ENCODE measurements around the gene INTS3.
"Not testable (repeated sequence)": the region's sequence is repeated elsewhere in the genome, so short reads cannot be mapped to it uniquely, and the experiment has no call there.

The INTS3 gene

DNA sequence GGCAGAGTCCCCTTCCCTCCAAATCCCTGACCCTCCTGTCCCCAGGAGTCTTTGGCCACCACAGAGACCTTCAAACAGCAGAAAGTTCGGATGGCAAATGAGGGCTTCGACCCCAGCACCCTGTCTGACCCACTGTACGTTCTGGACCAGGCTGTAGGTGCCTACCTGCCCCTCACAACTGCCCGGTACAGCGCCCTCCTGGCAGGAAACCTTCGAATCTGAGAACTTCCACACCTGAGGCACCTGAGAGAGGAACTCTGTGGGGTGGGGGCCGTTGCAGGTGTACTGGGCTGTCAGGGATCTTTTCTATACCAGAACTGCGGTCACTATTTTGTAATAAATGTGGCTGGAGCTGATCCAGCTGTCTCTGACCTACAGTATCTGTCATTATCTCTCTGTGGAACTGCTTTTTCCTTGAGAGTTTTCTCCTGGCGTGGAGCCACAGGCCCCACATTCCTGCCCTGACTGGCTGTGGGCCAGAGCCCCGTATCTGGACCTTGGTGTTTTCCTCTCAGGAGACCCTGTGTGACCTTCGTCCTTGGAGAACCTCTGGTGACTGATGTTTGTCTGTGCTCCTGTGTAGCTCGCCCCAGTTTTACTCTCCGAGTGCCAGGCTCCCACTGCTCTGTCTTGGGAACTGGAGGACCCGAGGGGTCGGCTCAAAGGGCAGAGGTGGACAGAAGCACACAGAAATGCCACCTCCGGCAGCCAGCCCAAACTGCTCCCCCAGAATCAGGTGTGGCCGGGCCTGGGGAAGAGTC lies 52.1 kb downstream of the INTS3 start:
- DNase-seq: no peak

GRCh38 chr1:153780551-153780950 lies 52.7 kb downstream of the INTS3 start:
- no peak for DNase-seq

DNA sequence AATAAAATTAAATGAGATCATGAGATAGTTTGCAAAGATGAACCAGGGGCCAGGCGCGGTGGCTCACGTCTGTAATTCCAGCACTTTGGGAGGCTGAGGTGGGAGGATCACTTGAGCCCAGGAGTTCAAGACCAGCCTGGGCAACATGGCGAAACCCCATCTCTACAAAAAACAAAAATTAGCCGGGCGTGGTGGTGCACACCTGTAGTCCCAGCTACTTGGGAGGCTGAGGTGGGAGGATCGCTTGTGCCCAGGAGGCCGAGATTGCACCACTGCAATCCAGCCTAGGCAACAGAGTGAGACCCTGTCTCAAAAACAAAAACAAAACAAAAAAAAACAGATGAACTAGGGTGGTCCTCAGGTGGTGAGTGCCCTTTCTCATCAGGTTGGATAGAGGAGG lies 54.8 kb downstream of the INTS3 start:
- not testable (repeated sequence) for DNase-seq

DNA sequence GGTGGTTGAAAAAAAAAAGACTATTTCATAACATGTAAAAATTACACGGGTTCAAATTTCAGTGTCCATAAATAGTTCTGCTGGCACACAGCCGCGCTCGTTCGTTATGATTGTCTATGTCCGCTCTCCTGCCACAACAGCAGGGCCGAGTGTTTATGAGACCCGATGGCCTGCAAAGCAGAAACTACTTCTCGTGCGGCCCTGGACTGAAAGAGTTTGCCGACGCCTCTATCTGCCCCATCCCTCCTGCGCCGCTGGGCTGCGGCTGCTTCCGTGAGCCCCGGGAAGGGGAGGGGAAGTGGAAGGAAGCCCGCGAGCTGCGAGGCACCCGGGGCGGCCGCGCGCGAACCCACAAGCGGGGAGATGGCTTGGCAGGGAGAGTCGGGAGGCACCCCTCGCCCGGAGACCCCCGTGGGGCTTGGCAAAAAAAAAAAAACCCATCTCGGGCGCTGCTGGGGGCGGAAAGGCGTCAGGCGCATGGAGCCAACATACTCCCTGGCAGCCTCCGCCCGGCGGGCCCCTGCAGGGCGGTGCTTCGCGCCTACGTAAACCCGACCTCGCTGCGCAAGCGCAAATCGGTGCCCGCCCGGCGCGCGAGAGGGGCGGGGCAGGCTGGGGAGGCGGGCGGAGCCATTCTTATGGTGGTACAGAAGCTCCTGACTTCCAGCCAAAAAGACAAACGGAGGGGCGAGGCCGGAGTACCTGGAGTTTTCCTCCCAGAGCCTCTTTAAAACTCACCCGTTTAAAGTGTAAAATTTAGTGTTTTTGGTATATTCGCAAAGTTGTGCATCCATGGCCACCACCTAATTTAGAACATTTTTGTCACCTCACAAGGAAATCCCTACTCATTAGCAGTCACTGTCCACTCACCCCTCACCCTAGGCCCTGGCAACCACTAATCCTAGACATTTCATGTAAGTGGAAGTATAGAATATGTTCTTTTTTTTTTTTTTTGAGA lies 55.7 kb downstream of the INTS3 start:
- peak; percentile 59 for DNase-seq

- DNase-seq: no peak
Measured at GRCh38 chr1:153786038-153786790, 58.4 kb downstream of the INTS3 start.

GRCh38 chr1:153789478-153790034 lies 61.7 kb downstream of the INTS3 start:
- peak; percentile 6 for DNase-seq

DNA sequence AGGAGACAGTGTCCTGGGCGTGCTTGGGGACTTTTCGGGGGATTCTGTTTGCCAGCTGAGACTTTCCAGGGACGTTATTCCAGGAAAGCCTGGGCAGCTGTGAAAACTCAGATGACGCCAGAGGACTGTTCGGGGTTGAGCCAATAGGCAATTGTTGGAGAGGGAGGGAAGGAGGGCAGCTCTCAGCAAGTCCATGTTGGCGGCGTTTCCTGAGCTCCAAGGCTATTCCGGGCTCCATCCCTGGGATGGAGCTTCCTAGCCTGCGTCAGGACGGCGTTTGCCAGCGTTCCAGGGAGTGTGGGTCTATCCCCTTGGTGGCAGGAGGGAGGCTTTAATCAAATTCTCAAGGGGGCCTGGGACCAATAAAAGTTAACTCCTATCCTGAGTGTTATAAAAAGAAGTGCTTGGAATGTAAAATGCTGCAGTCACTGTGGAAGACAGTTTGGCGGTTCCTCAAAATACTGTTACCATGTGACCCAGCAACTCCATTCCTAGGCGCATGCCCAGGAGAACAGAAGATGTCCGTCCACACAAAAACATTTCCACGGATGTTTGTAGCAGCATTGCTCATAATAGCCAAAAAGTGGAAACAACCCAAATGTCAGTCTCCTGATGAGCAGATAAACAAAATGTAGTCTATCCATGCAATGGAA lies 62.6 kb downstream of the INTS3 start:
- DNase-seq: no peak

GRCh38 chr1:153790966-153791647 lies 63.3 kb downstream of the INTS3 start:
- DNase-seq: no peak

DNA sequence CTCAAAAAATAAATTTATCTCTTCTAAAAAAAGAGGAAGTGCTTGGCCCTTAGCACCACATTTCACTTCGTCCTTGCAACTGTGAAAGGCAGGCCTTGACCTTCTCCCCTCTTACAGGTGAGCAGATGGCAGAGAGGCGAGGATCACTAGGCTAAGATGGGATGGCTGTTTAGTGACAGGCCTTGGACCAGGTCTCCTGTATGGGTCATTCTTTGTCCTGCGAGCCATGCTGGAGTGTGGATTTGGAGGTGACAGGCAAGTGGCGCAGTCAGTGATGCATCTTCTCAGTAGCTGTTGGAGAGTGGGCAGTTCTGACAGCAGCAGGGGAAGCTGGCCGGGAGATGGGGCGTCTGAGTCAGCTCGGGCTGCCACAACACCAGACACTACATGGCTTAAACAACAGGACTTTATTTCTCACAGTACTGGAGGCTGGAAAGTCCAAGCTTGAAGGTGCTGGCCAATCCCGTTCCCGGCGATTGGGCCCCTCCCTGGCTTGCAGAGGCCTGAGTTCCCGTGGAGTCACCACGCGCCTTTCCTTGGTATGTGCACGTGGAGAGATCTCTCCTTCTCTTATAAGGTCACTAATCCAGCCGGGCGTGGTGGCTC lies 63.9 kb downstream of the INTS3 start:
- no peak for DNase-seq

DNA sequence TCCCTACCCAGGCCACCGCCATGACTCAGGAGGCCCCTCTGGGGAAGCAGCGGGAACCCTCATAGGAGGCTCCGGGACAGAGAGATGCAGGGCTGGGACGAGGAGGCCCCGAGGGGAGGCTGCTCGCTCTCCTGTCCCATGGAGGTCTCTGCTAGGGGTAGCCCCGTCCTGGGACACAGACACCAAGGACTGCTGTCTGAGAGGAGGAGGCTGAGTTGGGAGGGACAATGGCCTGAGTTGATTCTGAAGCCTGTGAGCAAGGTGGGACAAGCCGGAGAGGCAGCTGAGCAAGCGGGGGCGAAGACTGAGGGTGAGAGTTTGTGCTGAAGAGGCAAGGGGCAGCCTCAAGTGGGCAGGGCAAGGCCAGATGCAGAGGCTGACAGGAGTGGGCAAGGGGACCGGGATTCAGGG lies 64.8 kb downstream of the INTS3 start:
- no peak for DNase-seq

GRCh38 chr1:153793261-153793972 lies 65.6 kb downstream of the INTS3 start:
- no peak for DNase-seq

- no peak for DNase-seq
Measured at GRCh38 chr1:153793973-153794615, 66.2 kb downstream of the INTS3 start.

DNA sequence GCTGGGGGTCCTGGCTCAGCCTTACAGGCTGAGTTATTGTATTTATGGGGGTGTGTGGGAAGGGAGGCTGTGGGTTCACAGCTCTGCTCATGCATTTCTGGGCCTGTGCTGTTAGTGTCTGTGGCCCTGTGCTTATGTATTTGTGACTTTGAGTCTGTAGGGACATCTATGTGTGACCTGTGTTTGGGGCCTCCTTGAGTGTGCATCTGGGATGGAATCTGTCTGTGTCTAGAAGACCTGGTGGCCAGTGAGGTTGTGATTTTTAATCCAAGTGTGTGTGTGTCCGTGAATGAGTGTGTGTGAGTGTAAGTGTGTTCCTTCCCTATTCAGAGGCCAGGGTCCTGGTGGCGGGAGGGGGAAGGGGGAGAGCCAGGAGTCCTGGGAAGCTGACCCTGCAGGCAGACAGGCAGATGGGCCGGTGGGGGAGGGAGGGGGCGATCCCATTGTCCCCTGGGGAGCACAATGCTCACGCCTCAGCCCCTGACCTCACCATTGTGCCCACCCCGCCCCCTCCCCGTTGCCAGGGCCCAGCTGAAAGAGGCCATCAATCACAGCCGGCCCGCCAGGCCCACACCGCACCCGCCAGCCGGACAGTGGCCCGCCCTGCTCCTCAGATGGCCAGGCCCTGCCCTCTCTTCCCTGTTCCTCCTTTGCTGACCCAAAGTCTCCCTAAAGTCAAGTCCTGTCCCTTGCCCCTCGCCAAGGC lies 66.9 kb downstream of the INTS3 start:
- no peak for DNase-seq

DNA sequence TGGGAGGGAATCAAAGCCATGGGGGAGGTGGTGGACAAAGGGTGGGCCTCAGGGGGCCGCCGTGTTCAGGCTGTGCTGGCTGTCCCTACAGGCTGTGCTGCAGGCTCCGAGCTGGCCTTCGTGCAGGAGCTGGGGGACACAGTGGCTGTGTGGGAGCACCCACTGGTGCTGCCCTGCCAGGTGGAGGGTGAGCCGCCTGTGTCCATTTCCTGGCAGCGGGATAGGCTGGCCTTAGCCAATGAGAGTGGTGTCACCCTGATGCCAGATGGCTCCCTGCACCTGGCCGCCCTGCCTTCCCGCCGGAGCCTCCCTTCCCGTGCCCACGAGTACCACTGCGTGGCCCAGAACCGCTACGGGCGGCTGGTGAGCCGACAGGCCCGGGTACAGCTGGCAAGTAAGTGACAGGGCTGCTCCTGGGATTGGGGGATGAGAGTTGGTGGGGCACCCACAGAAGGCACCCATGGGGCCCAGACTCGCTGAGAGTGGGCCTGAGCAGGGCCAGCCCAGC lies 67.5 kb downstream of the INTS3 start:
- no peak for DNase-seq

DNA sequence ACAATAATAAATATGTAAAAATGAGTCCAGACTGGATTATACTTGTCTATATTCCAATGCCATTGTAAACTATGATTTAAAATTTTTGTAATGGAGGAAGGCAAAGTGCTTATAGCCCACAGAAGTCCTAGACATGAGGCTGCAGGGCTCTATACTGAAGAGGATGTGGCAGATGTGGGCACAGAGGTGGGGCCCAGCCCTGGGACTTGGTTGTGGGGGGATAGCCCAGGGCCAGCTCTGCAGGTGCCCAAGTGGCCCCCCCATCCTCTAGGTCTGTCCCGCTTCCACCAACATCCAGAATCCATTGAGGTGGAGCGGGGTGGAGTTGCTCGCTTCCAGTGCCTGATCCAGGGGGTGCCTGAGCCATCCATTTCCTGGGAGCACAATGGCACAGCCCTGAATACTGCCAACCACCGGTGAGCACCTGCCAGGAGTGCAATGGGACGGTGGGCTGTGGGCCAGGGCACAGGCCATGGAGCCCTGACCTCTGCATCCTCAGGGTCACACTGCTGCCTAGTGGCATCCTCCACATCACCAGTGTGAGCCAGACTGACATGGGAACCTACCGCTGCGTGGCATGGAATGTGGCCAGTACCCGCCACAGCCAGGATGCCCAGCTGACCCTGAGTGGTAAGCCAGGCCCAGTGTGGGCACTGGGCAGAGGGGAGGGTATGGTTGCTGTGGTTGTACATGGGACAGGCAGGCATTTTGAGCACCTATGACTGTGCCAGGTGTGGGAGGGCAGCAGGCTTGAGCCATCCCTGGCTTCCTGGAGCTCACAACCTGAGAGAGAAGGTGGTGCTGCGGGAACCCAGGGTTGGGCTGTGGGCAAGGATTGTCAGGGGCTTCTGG lies 68.3 kb downstream of the INTS3 start:
- DNase-seq: no peak

- peak; percentile 50 for DNase-seq
Measured at GRCh38 chr1:153796786-153797659, 69.2 kb downstream of the INTS3 start.

DNA sequence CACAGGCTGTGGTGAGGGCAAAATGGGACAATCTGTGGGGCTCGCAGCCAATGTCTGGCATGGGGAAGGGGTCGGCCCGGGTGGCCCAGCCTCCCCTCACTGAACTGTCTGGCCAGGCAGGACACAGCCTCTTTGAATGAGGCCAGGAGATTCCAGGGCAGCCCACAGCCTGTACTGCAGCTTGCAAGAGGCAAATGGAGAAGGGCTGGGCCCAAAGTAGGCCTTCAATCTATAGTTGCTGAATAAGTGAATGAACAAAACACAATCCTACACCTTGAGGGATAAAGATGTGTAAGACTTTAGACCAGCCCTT lies 70.6 kb downstream of the INTS3 start:
- DNase-seq: no peak
